SK-N-SH treated with all-trans-retinoic acid at 6 μM for 48 hours (cell line): ENCODE measurements around the gene GDI2.

Source experiments
- ATAC-seq: fragments of 200-7000 bp; cut with Tn5 transposase; 3 replicates; pipeline ENCODE4 v1.9.1; 2020; ENCODE audit warnings: mild to moderate bottlenecking, moderate library complexity
- ARNTL ChIP-seq: fragments of 450-650 bp; formaldehyde crosslinking; IDR thresholded peaks from 2 replicates; pipeline ENCODE4 v1.5.0; 2020; ENCODE audit warnings: low read depth, mild to moderate bottlenecking, moderate library complexity, borderline replicate concordance
- CREB5 ChIP-seq: fragments of 250-450 bp; sonication (Bioruptor Pico); IDR thresholded peaks from 2 replicates; pipeline ENCODE4 v1.5.1; 2020; ENCODE audit warnings: low read depth, mild to moderate bottlenecking, moderate library complexity
- CSRNP3 ChIP-seq: fragments of 250-450 bp; sonication (Bioruptor Pico); IDR thresholded peaks from 2 replicates; pipeline ENCODE4 v1.5.1; 2021; ENCODE audit warnings: mild to moderate bottlenecking, moderate library complexity
- ESRRG ChIP-seq: fragments of 250-450 bp; sonication (Bioruptor Pico); IDR thresholded peaks from 2 replicates; pipeline ENCODE4 v1.6.1; 2021; ENCODE audit warnings: mild to moderate bottlenecking
- ISL1 ChIP-seq: fragments of 250-450 bp; sonication (Bioruptor Pico); IDR thresholded peaks from 2 replicates; pipeline ENCODE4 v2.1.2; 2022; ENCODE audit warnings: mild to moderate bottlenecking, moderate library complexity
- OSR1 ChIP-seq: fragments of 250-450 bp; sonication (Bioruptor Pico); IDR thresholded peaks from 2 replicates; pipeline ENCODE4 v1.8.0; 2022; ENCODE audit warnings: moderate library complexity, mild to moderate bottlenecking, inconsistent platforms
- PATZ1 ChIP-seq: fragments of 250-450 bp; sonication (Bioruptor Pico); IDR thresholded peaks from 2 replicates; pipeline ENCODE4 v1.8.0; 2020; ENCODE audit warnings: mild to moderate bottlenecking, moderate library complexity, borderline replicate concordance
- POU6F1 ChIP-seq: fragments of 250-450 bp; sonication (Bioruptor Pico); IDR thresholded peaks from 2 replicates; pipeline ENCODE4 v1.8.0; 2021; ENCODE audit warnings: low read depth, mild to moderate bottlenecking, moderate library complexity, borderline replicate concordance
- PPARA ChIP-seq: fragments of 250-450 bp; sonication (Bioruptor Pico); IDR thresholded peaks from 2 replicates; pipeline ENCODE4 v1.5.0; 2020; ENCODE audit warnings: mild to moderate bottlenecking, borderline replicate concordance
- RARB ChIP-seq: fragments of 250-450 bp; sonication (Bioruptor Pico); IDR thresholded peaks from 2 replicates; pipeline ENCODE4 v1.8.0; 2021; ENCODE audit warnings: mild to moderate bottlenecking, moderate library complexity
- SNAI2 ChIP-seq: fragments of 250-450 bp; sonication (Bioruptor Pico); IDR thresholded peaks from 2 replicates; pipeline ENCODE4 v1.5.0; 2020; ENCODE audit warnings: mild to moderate bottlenecking, moderate library complexity
- TCF4 ChIP-seq: fragments of 250-450 bp; sonication (Bioruptor Pico); IDR thresholded peaks from 2 replicates; pipeline ENCODE4 v1.8.0; 2021; ENCODE audit warnings: mild to moderate bottlenecking, moderate library complexity, borderline replicate concordance
- TOX ChIP-seq: fragments of 250-450 bp; sonication (Bioruptor Pico); IDR thresholded peaks from 2 replicates; pipeline ENCODE4 v1.8.0; 2021; ENCODE audit warnings: mild to moderate bottlenecking, moderate library complexity, borderline replicate concordance
- ZC3H10 ChIP-seq: fragments of 250-450 bp; sonication (Bioruptor Pico); IDR thresholded peaks from 2 replicates; pipeline ENCODE4 v1.5.1; 2021; ENCODE audit warnings: mild to moderate bottlenecking, moderate library complexity
- ZFP3 ChIP-seq: fragments of 250-450 bp; sonication (Bioruptor Pico); IDR thresholded peaks from 2 replicates; pipeline ENCODE4 v1.5.0; 2020; ENCODE audit warnings: mild to moderate bottlenecking, moderate library complexity
- ZFP30 ChIP-seq: fragments of 450-650 bp; formaldehyde crosslinking; IDR thresholded peaks from 2 replicates; pipeline ENCODE4 v1.5.0; 2022; ENCODE audit warnings: mild to moderate bottlenecking, moderate library complexity
- ZNF565 ChIP-seq: fragments of 450-650 bp; formaldehyde crosslinking; conservative IDR thresholded peaks from 2 replicates; pipeline ENCODE4 v1.5.0; 2020; ENCODE audit warnings: low read depth, mild to moderate bottlenecking, moderate library complexity
- ZNF70 ChIP-seq: fragments of 450-650 bp; formaldehyde crosslinking; IDR thresholded peaks from 2 replicates; pipeline ENCODE4 v1.5.0; 2020; ENCODE audit warnings: mild to moderate bottlenecking, moderate library complexity
- ZNF8 ChIP-seq: fragments of 450-650 bp; formaldehyde crosslinking; IDR thresholded peaks from 2 replicates; pipeline ENCODE4 v1.5.0; 2020; ENCODE audit warnings: mild to moderate bottlenecking, moderate library complexity

Gene GDI2

GRCh38 chr10:5731559-5731958 lies 81.7 kb downstream of the GDI2 start:
- TF ChIP-seq RARB (CRISPR knock-in tag) (no peak), ZFP30 (CRISPR knock-in tag) (no peak), TOX (CRISPR knock-in tag) (no peak), ZNF8 (CRISPR knock-in tag) (no peak)
- no peak for ATAC-seq

GRCh38 chr10:5730766-5731165 lies 82.5 kb downstream of the GDI2 start:
- TF ChIP-seq ZFP3 (CRISPR knock-in tag) (no peak), ISL1 (no peak), SNAI2 (no peak), CREB5 (CRISPR knock-in tag) (no peak), OSR1 (CRISPR knock-in tag) (no peak), ESRRG (no peak), PATZ1 (CRISPR knock-in tag) (no peak)
- no peak for ATAC-seq

GRCh38 chr10:5723692-5724091 lies 89.5 kb downstream of the GDI2 start:
- TF ChIP-seq PPARA (no peak), POU6F1 (CRISPR knock-in tag) (no peak), ZC3H10 (CRISPR knock-in tag) (no peak), PATZ1 (CRISPR knock-in tag) (no peak), CREB5 (CRISPR knock-in tag) (no peak), ARNTL (CRISPR knock-in tag) (no peak), ESRRG (no peak), CSRNP3 (CRISPR knock-in tag) (no peak), ISL1 (no peak)
- TF ChIP-seq, all 23 proteins: peak for 0
- ATAC-seq, result no peak

GRCh38 chr10:5720182-5720581 lies 93.1 kb downstream of the GDI2 start:
- ATAC-seq, result no peak

More at GRCh38 chr10:5720182-5720581, 93.1 kb downstream of the GDI2 start:
- TF ChIP-seq ZNF70, result no peak
- TF ChIP-seq CREB5 (CRISPR knock-in tag), result no peak
- no peak for TF ChIP-seq ESRRG
- no peak for TF ChIP-seq POU6F1 (CRISPR knock-in tag)
- TF ChIP-seq ZNF565, result no peak
- no peak for TF ChIP-seq ZNF8 (CRISPR knock-in tag)
- no peak for TF ChIP-seq TCF4 (CRISPR knock-in tag)
- no peak for TF ChIP-seq TOX (CRISPR knock-in tag)
- no peak for TF ChIP-seq ZC3H10 (CRISPR knock-in tag)
